KOPT-K1 (cell line): Measurements from ENCODE around the gene GCDH.
"Not testable (repeated sequence)": the region's sequence is repeated elsewhere in the genome, so short reads cannot be mapped to it uniquely, and the experiment has no call there.

ENCODE experiments used
- H3K27ac ChIP-seq: fragments of 200-600 bp; sonication (generic); 2 replicates; pipeline ENCODE4 v1.5.1; 2016; ENCODE audit warnings: antibody characterized with exemption, mild to moderate bottlenecking, low read depth, low read length; ENCODE audit not compliant: poor library complexity, severe bottlenecking
- H3K36me3 ChIP-seq: fragments of 200-600 bp; sonication (generic); 2 replicates; pipeline ENCODE4 v1.5.1; 2017; ENCODE audit warnings: antibody characterized with exemption, mild to moderate bottlenecking, low read length, moderate library complexity; ENCODE audit not compliant: insufficient read depth
- H3K9me3 ChIP-seq: fragments of 200-600 bp; sonication (generic); 2 replicates; pipeline ENCODE4 v1.5.1; 2017; ENCODE audit warnings: antibody characterized with exemption, low read length, mild to moderate bottlenecking; ENCODE audit not compliant: insufficient read depth, poor library complexity, severe bottlenecking

Gene GCDH

DNA sequence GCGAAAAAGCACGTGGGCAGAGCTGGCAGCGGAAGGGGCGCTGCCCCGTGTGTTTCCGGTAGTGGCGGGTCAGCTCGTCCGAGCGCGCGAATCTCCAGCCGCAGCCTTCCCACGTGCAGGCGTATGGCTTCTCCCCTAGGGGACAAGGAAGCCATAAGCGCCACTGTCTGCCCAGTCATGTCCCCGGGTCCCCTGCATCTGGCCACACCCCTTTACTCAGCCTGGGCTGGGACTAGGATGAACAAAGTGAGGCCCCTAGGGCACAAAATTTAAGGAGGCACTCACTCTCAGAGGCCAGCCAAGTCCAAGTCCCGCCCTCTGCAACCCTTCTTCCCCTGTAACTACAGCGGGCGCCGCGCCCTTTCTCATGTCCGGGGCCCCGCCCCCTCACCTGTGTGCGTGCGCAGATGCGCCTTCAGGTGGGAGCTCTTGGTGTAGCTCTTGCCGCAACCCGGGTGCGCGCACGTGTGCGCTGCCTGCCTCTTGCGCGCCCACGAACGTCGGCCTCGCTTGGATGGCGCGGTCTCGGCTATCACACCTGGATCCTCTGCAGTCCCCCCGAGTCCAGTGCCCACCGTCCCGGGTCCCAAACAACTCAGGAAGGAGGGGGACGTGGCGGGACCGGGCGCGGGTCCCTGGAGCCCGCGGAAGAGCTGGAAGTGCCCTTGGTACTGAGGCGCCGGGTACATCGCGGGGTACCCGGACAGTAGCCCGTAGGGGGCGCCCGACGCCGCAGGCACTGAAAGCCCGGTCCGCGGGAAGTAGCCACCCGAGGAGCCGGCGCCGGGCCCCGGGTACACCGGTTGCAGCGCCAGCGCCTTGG, 5.8 kb upstream of the GCDH start:
- H3K27ac ChIP-seq = no peak overlapping the region
- peaks cover 21% of the 10 kb centered on the region for H3K9me3 ChIP-seq
- no peaks in the 10 kb centered on the region for H3K36me3 ChIP-seq

- H3K27ac ChIP-seq = no peak overlapping the region
- H3K36me3 ChIP-seq = no peaks in the 10 kb centered on the region
- peaks cover 21% of the 10 kb centered on the region for H3K9me3 ChIP-seq
Measured at GRCh38 chr19:12885749-12886650, 5.0 kb upstream of the GCDH start.

- Histone ChIP-seq H3K36me3 (no peaks in the 10 kb centered on the region), H3K27ac (no peak overlapping the region), H3K9me3 (peaks cover 21% of the 10 kb centered on the region)
Measured at GRCh38 chr19:12886651-12886968, 4.3 kb upstream of the GCDH start.

DNA sequence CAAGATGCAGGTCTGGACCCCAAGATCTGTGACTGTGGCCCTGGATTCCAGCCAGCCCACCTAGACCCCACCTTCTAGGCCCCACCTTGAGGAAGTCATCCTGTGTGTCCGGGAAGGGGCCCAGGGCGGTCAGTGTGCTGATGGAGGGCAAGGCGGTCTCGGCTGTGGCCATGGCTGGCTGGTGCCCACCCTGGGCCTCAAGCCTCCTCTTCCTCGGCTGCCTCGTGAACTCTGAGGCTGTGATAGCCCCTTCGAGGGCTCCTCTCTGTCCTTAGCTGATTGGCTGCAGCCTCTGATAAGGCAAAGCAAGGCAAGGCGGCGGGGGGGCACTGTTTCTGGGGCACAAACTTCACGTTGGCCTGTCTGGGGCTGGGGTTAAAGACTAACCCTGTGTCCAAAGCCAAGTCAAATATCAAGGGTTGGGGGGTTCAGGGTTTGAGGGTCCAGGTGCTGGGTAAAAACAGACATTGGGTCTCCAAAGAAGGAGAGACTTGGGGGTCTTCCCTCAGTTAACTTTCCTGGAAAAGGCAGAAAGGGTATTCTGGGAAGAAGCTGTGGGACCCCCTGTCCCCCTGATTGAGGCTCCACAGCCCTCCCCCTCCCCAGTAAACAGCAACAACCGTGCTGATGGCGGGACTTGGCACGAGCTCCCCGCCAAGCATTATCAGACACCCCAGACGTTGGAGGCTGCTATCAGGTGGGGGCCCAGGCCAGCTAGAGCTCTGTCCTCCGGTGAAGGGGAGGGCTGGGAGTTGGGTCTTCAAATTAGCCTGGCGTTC, 3.8 kb upstream of the GCDH start, which contains the start of gene KLF1:
KLF1 (minus strand) TSS at position 233 of the 779 bp plus-strand sequence; CDS start at position 172, 61 bp downstream.
- Histone ChIP-seq H3K36me3 (no peaks in the 10 kb centered on the region), H3K27ac (no peak within 1 kb of the TSS), H3K9me3 (peaks cover 21% of the 10 kb centered on the region)

GRCh38 chr19:12888006-12888603, 2.9 kb upstream of the GCDH start:
- peaks cover 4% of the 10 kb centered on the region; the same call in 1 of the 2 replicates for H3K36me3 ChIP-seq
- H3K9me3 ChIP-seq = peaks cover 21% of the 10 kb centered on the region
- H3K27ac ChIP-seq = no peak overlapping the region

DNA sequence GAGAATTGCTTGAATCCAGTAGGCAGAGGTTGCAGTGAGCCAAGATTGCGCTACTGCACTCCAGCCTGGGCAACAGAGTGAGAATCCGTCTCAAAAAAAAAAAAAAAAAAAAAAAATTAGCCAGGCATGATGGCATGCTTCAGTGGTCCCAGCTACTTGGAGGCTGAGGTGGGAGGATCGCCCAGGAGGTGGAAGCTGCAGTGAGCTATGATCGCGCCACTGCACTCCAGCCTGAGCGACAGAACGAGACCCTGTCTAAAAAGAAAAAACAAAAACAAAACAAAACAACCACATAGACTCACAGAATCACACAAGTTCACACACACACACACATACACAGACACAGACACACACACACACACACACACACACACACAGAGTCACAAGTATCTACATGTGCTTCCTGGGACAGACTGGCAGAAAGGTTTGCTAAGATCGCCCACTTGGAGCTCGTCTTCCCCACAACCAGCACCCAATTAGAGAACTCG, 617 bp upstream of the GCDH start:
- not testable (repeated sequence) for H3K9me3 ChIP-seq
- H3K27ac ChIP-seq = peak overlapping the region; percentile 48

GRCh38 chr19:12891553-12892021, 627 bp downstream of the GCDH start:
- no peaks in the 10 kb centered on the region for H3K9me3 ChIP-seq
- H3K36me3 ChIP-seq = peaks cover 35% of the 10 kb centered on the region
- peak overlapping the region; percentile 49 for H3K27ac ChIP-seq

More for the DNA sequence above, 617 bp upstream of the GCDH start:
- peaks cover 26% of the 10 kb centered on the region for H3K36me3 ChIP-seq

GRCh38 chr19:12893582-12893981, 2.6 kb downstream of the GCDH start:
- no peak overlapping the region for H3K27ac ChIP-seq
- peaks cover 54% of the 10 kb centered on the region for H3K36me3 ChIP-seq
- no peaks in the 10 kb centered on the region for H3K9me3 ChIP-seq

- no peaks in the 10 kb centered on the region for H3K9me3 ChIP-seq
- peaks cover 75% of the 10 kb centered on the region for H3K36me3 ChIP-seq
- H3K27ac ChIP-seq = no peak overlapping the region
Measured at GRCh38 chr19:12896460-12896859, 5.5 kb downstream of the GCDH start.

DNA sequence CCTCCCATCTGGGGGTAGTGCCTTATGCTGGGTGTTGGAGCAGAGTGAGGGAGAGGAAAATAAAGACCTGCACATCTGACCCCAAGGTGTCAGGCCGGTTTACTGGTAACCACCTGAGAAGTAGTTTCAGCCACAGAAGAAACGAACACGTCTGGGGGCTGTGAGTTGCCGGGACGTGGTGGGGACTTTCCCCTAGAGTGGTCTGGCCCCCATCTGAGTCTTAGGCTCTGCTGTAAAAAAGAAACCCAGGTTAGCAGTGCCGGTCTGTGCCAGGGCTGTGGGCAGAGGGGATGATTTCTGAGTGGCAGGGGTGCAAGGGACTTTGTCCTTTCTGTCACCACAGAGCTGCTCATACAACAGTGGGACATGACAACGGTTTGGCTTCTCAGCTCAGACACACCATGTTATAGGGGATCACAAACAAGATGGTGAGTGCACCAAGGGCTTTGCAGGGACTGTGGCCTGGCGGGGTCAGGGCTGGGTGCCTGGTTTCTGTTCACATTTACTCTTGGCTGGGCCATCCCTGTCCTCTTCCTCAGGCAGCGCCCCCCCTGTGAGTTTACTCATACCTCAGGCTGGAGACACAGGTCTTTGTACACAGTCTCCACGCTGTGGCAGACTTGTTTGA, 9.0 kb downstream of the GCDH start:
- peaks cover 52% of the 10 kb centered on the region for H3K36me3 ChIP-seq
- no peak overlapping the region for H3K27ac ChIP-seq

DNA sequence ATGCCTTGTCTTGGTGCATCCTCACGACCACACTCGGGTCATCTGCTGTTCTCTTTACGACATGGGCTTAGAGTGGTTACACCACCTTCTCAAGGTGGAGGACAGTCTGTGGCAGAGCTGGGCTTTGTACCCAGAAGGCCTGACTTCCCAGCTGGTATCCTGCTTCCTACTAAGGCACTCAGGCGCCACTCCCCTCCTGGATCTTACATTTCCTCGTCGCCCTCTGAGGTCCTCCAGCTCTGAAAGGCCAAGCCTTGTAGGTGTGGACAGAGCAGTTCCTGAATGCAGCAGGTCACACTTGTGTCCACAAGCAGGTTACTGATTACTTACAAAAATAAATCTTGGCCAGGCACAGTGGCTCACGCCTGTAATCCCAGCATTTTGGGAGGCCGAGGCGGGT, 16.2 kb downstream of the GCDH start:
- Histone ChIP-seq H3K36me3 (no peaks in the 10 kb centered on the region; the same call in 1 of the 2 replicates), H3K27ac (no peak overlapping the region), H3K9me3 (no peaks in the 10 kb centered on the region)

More for the DNA sequence above, 9.0 kb downstream of the GCDH start:
- H3K9me3 ChIP-seq = no peaks in the 10 kb centered on the region

DNA sequence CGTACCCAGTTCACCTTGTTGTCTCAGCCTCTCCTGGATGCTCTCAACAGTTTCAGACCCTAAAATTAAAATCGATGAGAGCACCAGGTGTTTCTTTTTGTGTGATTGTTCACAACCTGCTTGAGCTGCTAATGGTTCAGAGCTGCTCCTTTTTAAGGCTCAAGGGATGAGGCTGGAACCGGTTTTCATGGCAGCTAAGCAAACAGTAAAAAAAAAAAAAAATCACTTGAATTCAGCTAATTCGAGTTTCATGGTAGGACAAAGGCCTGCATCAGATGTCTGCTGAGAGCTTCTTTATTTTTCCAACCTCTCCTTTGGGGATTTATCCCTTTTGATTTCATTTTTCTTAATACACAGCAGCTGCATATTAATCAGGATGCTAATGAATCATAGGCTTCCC, 21.6 kb downstream of the GCDH start:
- Histone ChIP-seq H3K9me3 (no peaks in the 10 kb centered on the region), H3K36me3 (no peaks in the 10 kb centered on the region), H3K27ac (peak overlapping the region; percentile 84)

- Histone ChIP-seq H3K36me3 (no peaks in the 10 kb centered on the region), H3K27ac (peak overlapping the region; percentile 84), H3K9me3 (no peaks in the 10 kb centered on the region)
Measured at GRCh38 chr19:12913011-12913561, 22.1 kb downstream of the GCDH start.
